GM12873 (cell line): ENCODE data around the gene HMG20A.

ENCODE experiments used
- CTCF ChIP-seq: IDR thresholded peaks from 2 replicates; pipeline ENCODE4 v1.5.1; 2012; ENCODE audit warnings: low read depth, mild to moderate bottlenecking, moderate library complexity, low read length, control low read depth; ENCODE audit not compliant: insufficient read depth; ENCODE audit errors: missing control alignments

The HMG20A gene

GRCh38 chr15:77527164-77527778 lies 106.6 kb downstream of the HMG20A start:
- no peak for TF ChIP-seq CTCF

- no peak for TF ChIP-seq CTCF
Observed at GRCh38 chr15:77527831-77528231, 107.1 kb downstream of the HMG20A start.

GRCh38 chr15:77528290-77528967 lies 107.7 kb downstream of the HMG20A start:
- no peak for TF ChIP-seq CTCF

GRCh38 chr15:77528968-77529319 lies 108.3 kb downstream of the HMG20A start:
- no peak for TF ChIP-seq CTCF

- TF ChIP-seq CTCF: no peak
Observed at GRCh38 chr15:77529394-77530159, 108.9 kb downstream of the HMG20A start.

GRCh38 chr15:77530576-77530975 lies 109.9 kb downstream of the HMG20A start:
- TF ChIP-seq CTCF: no peak
